Subcutaneous abdominal adipose tissue (tissue), 5 donors: ENCODE measurements around the gene NETO1.

Source experiments
- H3K27ac ChIP-seq: one replicate; pipeline ENCODE4 v1.7.0; 2013; ENCODE audit warnings: low read depth, mild to moderate bottlenecking, inconsistent platforms, low read length, moderate library complexity
- H3K27me3 ChIP-seq, 5 donors: one replicate each; pipeline ENCODE4 v1.7.0; 2013; ENCODE audit warnings: low read length in 5 of 5, inconsistent platforms in 1 of 5; ENCODE audit not compliant: control insufficient read depth in 5 of 5, insufficient read depth in 4 of 5
- H3K36me3 ChIP-seq, 5 donors: one replicate each; pipeline ENCODE4 v1.7.0; 2013; ENCODE audit warnings: low read length in 5 of 5; ENCODE audit not compliant: control insufficient read depth in 5 of 5, insufficient read depth in 5 of 5
- H3K4me1 ChIP-seq, 5 donors: one replicate each; pipeline ENCODE4 v1.7.0; 2013; ENCODE audit warnings: low read length in 5 of 5, mild to moderate bottlenecking in 3 of 5, moderate library complexity in 1 of 5; ENCODE audit not compliant: control insufficient read depth in 5 of 5, insufficient read depth in 5 of 5
- H3K4me3 ChIP-seq, 5 donors: one replicate each; pipeline ENCODE4 v1.7.0; 2013; ENCODE audit warnings: low read length in 5 of 5, low read depth in 1 of 5
- H3K9ac ChIP-seq, 5 donors: one replicate each; pipeline ENCODE4 v1.7.0; 2013; ENCODE audit warnings: low read length in 5 of 5, mild to moderate bottlenecking in 4 of 5, moderate library complexity in 3 of 5
- H3K9me3 ChIP-seq, 5 donors: one replicate each; pipeline ENCODE4 v1.7.0; 2013; ENCODE audit warnings: low read length in 5 of 5; ENCODE audit not compliant: control insufficient read depth in 5 of 5
- donor health status: healthy.
- donor health status: healthy.
- donor health status: healthy.
- donor health status: healthy.
- donor health status: healthy.

Gene NETO1

GRCh38 chr18:72819050-72819449 is 48.7 kb downstream of the NETO1 start:
- no peaks in the 10 kb centered on the region for H3K9me3 ChIP-seq
- no peak overlapping the region for H3K9ac ChIP-seq
- no peaks in the 10 kb centered on the region for H3K27me3 ChIP-seq
- no peaks in the 10 kb centered on the region for H3K4me1 ChIP-seq
- H3K36me3 ChIP-seq = no peaks in the 10 kb centered on the region
- H3K27ac ChIP-seq = no peak overlapping the region
- no peak overlapping the region for H3K4me3 ChIP-seq

- Histone ChIP-seq H3K36me3 (no peaks in the 10 kb centered on the region), H3K9ac (no peak overlapping the region), H3K27me3 (no peaks in the 10 kb centered on the region), H3K4me3 (no peak overlapping the region), H3K4me1 (no peaks in the 10 kb centered on the region), H3K27ac (no peak overlapping the region), H3K9me3 (no peaks in the 10 kb centered on the region)
These were observed 56.7 kb downstream of the NETO1 start for GRCh38 chr18:72811047-72811446.

- Histone ChIP-seq H3K36me3 (no peaks in the 10 kb centered on the region), H3K4me1 (no peaks in the 10 kb centered on the region), H3K9me3 (no peaks in the 10 kb centered on the region), H3K27me3 (no peaks in the 10 kb centered on the region), H3K9ac (no peak overlapping the region), H3K4me3 (no peak overlapping the region), H3K27ac (no peak overlapping the region)
These were observed 59.1 kb downstream of the NETO1 start for GRCh38 chr18:72808680-72809079.

GRCh38 chr18:72799106-72799505 is 68.7 kb downstream of the NETO1 start:
- no peak overlapping the region for H3K27ac ChIP-seq
- no peak overlapping the region for H3K4me3 ChIP-seq
- H3K9me3 ChIP-seq = no peaks in the 10 kb centered on the region
- H3K27me3 ChIP-seq = no peaks in the 10 kb centered on the region
- no peaks in the 10 kb centered on the region for H3K4me1 ChIP-seq
- no peaks in the 10 kb centered on the region for H3K36me3 ChIP-seq
- H3K9ac ChIP-seq = no peak overlapping the region

- H3K27me3 ChIP-seq = no peaks in the 10 kb centered on the region
- no peak overlapping the region for H3K27ac ChIP-seq
- H3K9ac ChIP-seq = no peak overlapping the region
- no peaks in the 10 kb centered on the region for H3K4me1 ChIP-seq
- no peak overlapping the region for H3K4me3 ChIP-seq
- H3K36me3 ChIP-seq = no peaks in the 10 kb centered on the region
- H3K9me3 ChIP-seq = no peaks in the 10 kb centered on the region
These were observed 84.3 kb downstream of the NETO1 start for GRCh38 chr18:72783530-72783929.

GRCh38 chr18:72774914-72775313 is 92.9 kb downstream of the NETO1 start:
- no peaks in the 10 kb centered on the region for H3K4me1 ChIP-seq
- no peak overlapping the region for H3K4me3 ChIP-seq
- no peaks in the 10 kb centered on the region for H3K27me3 ChIP-seq
- H3K36me3 ChIP-seq = no peaks in the 10 kb centered on the region
- H3K9me3 ChIP-seq = no peaks in the 10 kb centered on the region
- H3K9ac ChIP-seq = no peak overlapping the region
- no peak overlapping the region for H3K27ac ChIP-seq

- H3K4me3 ChIP-seq = no peak overlapping the region
- H3K4me1 ChIP-seq = no peaks in the 10 kb centered on the region
- no peaks in the 10 kb centered on the region for H3K27me3 ChIP-seq
- H3K9ac ChIP-seq = no peak overlapping the region
- H3K9me3 ChIP-seq = no peaks in the 10 kb centered on the region
- no peaks in the 10 kb centered on the region for H3K36me3 ChIP-seq
- no peak overlapping the region for H3K27ac ChIP-seq
These were observed 94.9 kb downstream of the NETO1 start for GRCh38 chr18:72772916-72773315.

- Histone ChIP-seq H3K4me3 (no peak overlapping the region), H3K27ac (no peak overlapping the region), H3K9ac (no peak overlapping the region), H3K36me3 (no peaks in the 10 kb centered on the region), H3K4me1 (no peaks in the 10 kb centered on the region), H3K27me3 (no peaks in the 10 kb centered on the region), H3K9me3 (no peaks in the 10 kb centered on the region)
These were observed 99.0 kb downstream of the NETO1 start for GRCh38 chr18:72768681-72769229.

- H3K36me3 ChIP-seq = no peaks in the 10 kb centered on the region
- H3K4me1 ChIP-seq = no peaks in the 10 kb centered on the region
- H3K27ac ChIP-seq = no peak overlapping the region
- no peak overlapping the region for H3K4me3 ChIP-seq
- H3K9ac ChIP-seq = no peak overlapping the region
- no peaks in the 10 kb centered on the region for H3K27me3 ChIP-seq
- H3K9me3 ChIP-seq = no peaks in the 10 kb centered on the region
These were observed 105.2 kb downstream of the NETO1 start for GRCh38 chr18:72762515-72763122.

GRCh38 chr18:72752220-72752619 is 115.6 kb downstream of the NETO1 start:
- Histone ChIP-seq H3K9me3 (no peaks in the 10 kb centered on the region), H3K27ac (no peak overlapping the region), H3K9ac (no peak overlapping the region), H3K36me3 (no peaks in the 10 kb centered on the region), H3K27me3 (peaks cover 0 to 6% (median 0%) of the 10 kb centered on the region in 5 donors), H3K4me3 (no peak overlapping the region), H3K4me1 (no peaks in the 10 kb centered on the region)
